NOMO-1 treated with DMSO at 0.1 percent for 48 hours (cell line): Measurements from ENCODE around the gene PHKG2.
"Not testable (repeated sequence)": the region's sequence is repeated elsewhere in the genome, so short reads cannot be mapped to it uniquely, and the experiment has no call there.

Experiments used
- DNase-seq: peaks from one replicate; lab custom pipeline; 2025; ENCODE audit not compliant: unreplicated experiment; lab: John Stamatoyannopoulos, UW

PHKG2 gene, protein sequence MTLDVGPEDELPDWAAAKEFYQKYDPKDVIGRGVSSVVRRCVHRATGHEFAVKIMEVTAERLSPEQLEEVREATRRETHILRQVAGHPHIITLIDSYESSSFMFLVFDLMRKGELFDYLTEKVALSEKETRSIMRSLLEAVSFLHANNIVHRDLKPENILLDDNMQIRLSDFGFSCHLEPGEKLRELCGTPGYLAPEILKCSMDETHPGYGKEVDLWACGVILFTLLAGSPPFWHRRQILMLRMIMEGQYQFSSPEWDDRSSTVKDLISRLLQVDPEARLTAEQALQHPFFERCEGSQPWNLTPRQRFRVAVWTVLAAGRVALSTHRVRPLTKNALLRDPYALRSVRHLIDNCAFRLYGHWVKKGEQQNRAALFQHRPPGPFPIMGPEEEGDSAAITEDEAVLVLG

GRCh38 chr16:30747799-30748633, at the start of gene PHKG2:
TSS of gene PHKG2 (plus strand) at chr16:30748425. CDS start at chr16:30748821, 396 bp downstream.
- DNase-seq: peak; percentile 98

- peak; percentile 83 for DNase-seq
These were observed 49.2 kb upstream of the PHKG2 start, which contains the start of gene SRCAP for GRCh38 chr16:30698816-30699614. TSS of gene SRCAP (plus strand) at chr16:30699171. CDS start at chr16:30700825, 1,654 bp downstream.

DNA sequence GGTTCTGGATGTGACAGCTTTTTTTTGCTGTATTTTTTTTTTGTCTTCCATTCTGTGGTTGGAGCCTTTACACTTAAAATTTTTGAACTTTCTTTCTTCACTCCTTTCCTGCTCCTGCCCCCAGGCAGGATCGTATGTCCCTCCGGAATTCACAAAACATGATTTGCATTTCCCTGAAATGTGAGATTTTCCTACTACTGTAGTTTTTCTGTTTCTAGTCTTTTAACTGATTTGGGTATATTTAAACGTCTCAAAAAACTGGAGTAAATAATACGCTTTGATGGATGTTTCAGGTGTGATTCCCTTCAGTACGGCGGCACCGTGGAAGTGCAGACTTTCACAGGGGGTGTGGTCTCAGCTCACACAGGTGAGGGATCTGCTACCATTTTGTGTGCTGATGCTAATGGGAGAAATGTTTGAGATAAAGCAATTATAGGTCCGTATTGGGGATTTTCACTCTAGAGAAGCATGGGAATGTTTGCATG, 48.6 kb upstream of the PHKG2 start:
- no peak for DNase-seq

- no peak for DNase-seq
These were observed 47.7 kb upstream of the PHKG2 start for GRCh38 chr16:30700491-30700890.

- no peak for DNase-seq
These were observed 47.3 kb upstream of the PHKG2 start for GRCh38 chr16:30700971-30701370.

- not testable (repeated sequence) for DNase-seq
These were observed 45.2 kb upstream of the PHKG2 start for GRCh38 chr16:30703071-30703470.

DNA sequence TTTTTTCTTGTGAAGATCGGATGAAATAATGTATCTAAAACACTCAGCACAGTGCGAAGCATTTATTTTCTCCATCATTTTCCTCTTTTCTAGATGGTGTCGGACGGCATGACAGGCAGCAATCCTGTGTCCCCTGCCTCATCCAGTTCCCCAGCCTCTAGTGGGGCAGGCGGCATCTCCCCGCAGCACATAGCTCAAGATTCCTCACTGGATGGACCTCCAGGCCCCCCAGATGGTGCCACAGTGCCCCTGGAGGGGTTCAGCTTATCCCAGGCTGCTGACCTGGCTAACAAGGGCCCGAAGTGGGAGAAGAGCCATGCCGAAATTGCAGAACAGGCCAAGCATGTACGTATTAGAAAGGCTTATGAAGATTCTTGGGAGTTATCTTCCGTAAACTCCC, 44.3 kb upstream of the PHKG2 start:
- DNase-seq: no peak

- no peak for DNase-seq
These were observed 42.2 kb upstream of the PHKG2 start for GRCh38 chr16:30706046-30706445.

GRCh38 chr16:30710971-30711370, 37.3 kb upstream of the PHKG2 start:
- no peak for DNase-seq

DNA sequence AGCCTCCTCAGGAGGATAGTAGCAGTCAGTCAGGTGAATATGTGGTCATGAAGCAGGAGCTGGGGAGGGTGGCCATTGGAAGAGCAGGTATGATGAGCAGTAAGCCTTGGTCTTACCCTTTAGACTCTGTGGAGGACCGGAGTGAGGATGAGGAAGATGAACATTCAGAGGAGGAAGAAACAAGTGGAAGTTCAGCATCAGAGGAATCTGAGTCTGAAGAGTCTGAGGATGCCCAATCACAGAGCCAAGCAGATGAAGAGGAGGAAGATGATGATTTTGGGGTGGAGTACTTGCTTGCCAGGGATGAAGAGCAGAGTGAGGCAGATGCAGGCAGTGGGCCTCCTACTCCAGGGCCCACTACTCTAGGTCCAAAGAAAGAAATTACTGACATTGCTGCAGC, 36.5 kb upstream of the PHKG2 start:
- DNase-seq: no peak

DNA sequence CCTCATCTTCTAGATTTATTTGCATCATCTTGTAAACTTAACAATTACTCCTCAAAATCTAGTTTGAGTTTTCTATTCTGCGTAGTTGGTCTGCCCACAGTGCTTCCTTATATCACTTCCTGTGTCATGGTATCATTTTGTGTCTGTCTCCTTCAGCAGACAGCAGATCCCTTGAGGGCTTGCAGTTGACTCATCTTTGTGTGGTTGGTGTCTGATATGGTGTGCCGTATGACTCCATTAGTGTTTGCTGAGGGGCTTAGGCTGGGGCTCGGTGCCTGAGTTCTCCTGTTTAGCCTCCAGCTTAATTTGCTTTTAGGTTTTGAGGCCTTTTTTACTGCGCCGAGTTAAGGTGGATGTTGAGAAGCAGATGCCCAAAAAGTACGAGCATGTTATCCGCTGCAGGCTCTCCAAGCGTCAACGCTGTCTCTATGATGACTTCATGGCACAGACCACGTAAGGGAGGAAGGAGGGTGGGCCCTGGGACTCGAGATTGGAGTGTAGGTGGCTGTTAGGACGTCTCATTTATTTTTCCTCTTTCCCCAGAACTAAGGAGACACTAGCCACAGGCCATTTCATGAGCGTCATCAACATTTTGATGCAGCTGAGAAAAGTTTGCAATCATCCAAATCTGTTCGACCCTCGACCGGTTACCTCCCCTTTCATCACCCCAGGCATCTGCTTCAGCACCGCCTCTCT, 32.3 kb upstream of the PHKG2 start:
- DNase-seq: peak; percentile 66

- no peak for DNase-seq
These were observed 28.1 kb upstream of the PHKG2 start for GRCh38 chr16:30720086-30720485.

GRCh38 chr16:30720694-30721093, 27.5 kb upstream of the PHKG2 start:
- DNase-seq: no peak

DNA sequence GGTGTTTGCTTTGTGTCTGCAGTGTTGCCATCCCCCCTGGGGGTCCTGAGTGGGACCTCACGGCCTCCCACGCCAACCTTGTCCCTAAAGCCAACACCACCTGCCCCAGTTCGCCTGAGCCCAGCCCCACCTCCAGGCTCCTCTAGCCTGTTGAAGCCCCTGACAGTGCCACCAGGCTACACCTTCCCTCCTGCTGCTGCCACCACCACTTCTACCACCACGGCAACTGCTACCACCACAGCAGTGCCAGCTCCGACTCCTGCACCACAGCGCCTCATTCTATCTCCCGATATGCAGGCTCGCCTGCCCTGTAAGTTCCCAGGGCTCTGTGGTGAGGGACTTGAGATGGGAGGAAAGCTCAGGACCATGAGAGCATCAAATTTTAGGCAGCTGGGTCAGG, 27.1 kb upstream of the PHKG2 start:
- DNase-seq: no peak

DNA sequence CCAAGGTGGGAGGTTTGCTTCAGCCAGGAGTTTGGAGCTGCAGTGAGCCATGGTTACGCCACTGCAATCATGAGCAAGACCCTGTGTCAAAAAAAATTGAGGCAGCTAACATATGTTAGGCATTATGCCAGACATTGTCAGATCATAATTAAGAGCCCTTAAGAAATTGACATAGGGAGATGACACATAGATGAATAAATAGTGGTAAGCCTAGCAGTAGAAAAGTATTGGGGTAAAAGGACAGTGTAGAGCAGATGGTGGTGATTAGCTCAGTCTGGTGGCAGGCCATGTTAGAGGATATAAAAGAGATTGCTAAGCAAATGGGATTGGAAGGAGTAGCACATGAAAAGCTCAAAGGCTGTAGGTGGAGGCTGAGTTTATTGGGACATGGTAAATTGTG, 26.6 kb upstream of the PHKG2 start:
- DNase-seq: no peak

- DNase-seq: no peak
These were observed 25.8 kb upstream of the PHKG2 start for GRCh38 chr16:30722443-30722842.

- no peak for DNase-seq
These were observed 25.3 kb upstream of the PHKG2 start for GRCh38 chr16:30722916-30723315.

GRCh38 chr16:30723725-30724355, 24.4 kb upstream of the PHKG2 start:
- DNase-seq: no peak

- DNase-seq: peak; percentile 84
These were observed 23.4 kb upstream of the PHKG2 start for GRCh38 chr16:30724641-30725417.
